Stimulated activated CD8-positive, alpha-beta memory T cell treated with anti-CD3 and anti-CD28 coated beads, Interleukin-15, amount 100 ng/mL, for 1 hour (primary cell): ENCODE data around the gene NGEF.

Experiments used
- DNase-seq: peaks from one replicate; pipeline ENCODE4 v3.0.0-alpha.2; 2020; ENCODE audit warnings: low read depth

Gene NGEF

DNA sequence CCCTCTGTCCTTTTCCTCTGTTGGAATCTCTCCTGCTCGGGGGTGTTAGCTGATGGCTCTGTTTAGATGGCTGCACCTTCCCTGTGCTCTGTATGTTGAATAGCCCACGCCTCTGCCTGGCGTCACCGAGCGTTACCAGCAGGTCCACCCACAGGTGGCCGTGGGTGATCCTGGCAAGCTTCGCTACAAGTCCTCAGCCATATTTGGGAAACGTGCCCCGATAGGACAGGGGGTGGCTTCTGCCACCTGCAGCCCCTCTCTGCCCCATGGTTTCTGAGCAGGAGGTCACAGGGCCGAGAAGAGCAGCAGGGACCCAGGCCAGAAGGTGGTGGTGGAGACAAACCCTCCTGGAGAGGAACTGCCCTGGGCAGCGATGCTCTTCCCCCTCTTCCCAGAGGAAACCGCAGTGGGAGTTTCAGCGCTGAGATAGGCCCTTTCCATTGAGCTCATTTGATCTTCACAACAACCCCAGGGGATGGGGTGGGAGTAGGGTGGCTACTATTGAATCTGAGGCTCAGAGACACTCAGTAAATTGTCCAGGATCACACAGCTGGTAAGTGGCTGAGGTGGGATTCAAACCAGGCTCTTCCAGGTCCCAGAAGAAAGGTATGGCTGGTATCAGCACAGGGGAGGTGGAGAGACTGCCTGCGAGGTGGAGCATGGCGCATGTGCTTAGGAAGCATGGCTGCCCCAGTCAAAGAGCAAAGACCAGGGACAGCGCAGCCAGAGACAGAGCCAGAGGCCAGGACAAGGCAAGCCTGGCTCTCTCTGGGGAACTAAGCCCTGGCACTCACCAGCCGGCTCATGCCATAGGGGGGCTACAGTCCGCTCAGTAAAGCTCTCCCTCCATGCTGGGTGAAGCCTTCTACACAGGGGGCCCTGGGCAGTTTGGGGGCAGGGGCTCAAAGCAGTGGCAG is 15.0 kb downstream of the NGEF start:
- no peak for DNase-seq

GRCh38 chr2:232994446-232994845 is 18.6 kb downstream of the NGEF start:
- DNase-seq, result no peak

DNA sequence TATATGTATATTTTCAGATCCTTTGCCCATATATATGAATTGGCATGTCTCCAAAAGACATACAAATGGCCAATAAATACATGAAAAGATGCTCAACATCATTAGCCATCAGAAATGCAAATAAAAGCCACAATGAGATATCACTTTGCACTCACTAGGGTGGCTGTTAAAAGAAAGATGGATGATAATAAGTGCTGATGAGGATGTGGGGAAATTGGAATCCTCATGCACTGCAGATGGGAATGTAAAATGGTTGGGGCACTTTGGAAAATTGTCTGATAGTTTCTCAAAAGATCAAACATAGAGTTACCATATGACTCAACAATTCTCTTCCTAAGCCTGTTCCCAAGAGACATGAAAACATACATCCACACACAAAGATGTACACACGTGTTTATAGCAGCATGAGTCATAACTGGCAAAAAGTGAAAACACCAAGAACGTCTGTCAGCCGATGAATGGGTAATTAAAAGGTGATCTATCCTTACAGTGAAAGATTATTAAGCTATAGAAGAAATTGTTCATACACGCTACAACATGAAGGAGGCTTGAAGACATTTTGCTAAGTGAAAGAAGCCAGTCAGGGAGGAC is 19.7 kb downstream of the NGEF start:
- DNase-seq, result no peak

DNA sequence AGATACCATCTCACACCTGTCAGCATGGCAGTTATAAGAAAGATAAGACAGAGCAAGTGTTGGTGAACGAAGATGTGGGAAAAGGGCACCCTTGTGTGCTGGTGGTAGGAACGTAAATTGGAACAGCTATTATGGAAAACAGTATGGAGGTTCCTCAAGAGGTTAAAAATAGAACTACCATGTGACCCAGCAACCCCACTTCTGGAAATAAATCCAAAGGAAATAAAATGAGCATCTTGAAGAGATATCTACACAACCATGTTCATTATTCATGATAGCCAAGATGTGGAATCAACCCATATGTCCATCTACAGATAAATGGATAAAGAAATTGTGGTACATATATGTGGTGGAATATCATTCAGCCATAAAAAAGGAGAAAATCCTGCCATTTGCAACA is 26.9 kb downstream of the NGEF start:
- DNase-seq, result no peak

DNA sequence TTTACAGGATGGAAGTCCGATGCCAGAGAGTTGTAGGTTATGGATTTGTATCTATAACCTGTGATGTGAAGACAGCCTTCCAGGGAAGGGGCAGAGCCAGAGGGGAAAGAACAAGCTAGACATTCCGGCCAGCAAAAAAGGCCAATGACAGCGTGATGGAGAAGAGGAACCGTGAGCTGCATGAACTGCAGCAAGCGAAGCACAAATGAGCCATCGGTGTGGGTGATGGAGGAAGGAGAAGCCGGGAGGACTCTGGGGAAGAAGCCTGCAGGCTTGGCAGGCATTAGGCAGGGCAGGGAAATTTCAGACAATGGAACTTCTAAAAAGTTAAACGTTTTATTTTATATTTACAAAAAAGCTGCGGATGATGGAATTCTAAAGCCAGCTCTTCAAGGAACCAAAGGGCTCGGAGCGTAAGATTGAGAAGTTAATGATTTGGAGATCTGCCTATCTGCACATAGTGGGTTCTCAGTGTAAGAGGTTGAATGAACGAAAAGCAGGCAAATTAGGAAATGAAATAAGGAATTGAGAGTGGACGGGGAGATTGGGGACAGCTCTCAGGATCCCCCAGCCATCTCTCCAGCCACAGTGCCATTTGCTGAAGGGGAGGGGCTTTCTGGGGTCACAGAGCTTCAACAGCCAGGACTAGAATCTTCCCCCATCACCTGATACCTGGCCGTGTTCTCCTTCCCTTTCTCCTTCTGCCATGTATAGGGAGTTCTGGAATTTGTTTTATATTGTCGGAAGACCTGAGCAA is 28.4 kb downstream of the NGEF start:
- no peak for DNase-seq

DNA sequence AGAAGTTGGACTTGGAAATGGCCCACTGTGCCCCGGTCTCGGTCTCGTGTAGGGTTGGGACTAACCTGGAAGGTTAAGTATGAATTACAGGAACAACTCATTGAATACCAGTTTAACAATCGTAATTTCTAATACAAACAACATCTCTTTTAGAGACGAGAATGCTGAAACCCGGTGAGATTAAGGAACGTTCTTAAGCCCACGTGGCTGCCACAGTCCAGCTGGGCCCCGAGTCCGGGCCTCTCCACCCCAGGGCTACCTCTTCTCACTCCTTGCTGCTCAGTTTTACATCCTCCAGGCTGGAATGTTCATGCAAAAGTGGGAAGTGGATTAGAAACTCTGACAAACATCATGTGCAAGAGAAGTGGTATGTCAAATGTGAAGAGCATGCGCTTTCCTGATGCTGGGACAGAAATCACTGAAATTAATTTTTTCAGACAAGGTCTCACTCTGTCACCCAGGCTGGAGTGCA is 29.4 kb downstream of the NGEF start:
- DNase-seq, result no peak

GRCh38 chr2:232982926-232983668 is 30.0 kb downstream of the NGEF start:
- no peak for DNase-seq

- DNase-seq, result no peak
These were observed 31.2 kb downstream of the NGEF start for GRCh38 chr2:232981767-232982360.

DNA sequence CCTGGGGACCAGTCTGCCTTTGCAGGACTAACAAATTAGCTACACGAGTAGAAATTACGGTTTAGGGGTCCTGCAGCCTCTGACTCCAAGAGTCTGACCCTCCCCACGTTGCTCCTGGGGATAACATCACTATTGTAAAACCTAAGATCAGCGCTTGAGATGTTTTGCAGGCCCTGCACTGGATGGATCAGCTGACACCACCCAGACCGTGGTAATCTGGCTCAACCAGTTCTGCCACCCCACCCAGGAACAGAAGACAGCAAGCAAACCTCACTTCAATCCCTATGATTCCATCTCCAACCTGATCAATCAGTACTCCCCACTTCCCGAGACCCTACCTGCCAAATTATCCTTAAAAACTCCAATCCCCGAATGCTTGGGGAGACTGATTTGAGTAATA is 31.7 kb downstream of the NGEF start:
- no peak for DNase-seq

DNA sequence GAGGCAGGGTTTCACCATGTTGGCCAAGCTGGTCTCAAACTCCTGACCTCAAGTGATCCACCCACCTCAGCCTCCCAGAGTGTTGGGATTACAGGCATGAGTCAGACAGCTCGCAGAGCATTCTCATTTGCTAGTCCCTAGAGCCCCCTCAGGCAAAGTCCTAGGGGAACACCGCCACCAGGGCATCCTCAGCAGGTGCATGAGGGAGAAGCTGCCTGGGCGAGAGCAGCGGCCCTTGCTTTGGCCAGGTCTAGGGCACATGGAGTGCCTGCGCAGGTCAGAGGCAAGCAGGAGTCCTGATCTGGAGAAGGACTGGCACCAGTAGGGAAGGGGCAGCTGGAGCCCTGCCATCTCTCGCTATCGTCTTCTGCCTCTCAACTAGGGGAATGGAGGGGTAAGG is 32.4 kb downstream of the NGEF start:
- no peak for DNase-seq

- DNase-seq, result no peak
These were observed 33.1 kb downstream of the NGEF start for GRCh38 chr2:232979871-232980461.

- no peak for DNase-seq
These were observed 35.6 kb downstream of the NGEF start for GRCh38 chr2:232977438-232977971.

- DNase-seq, result no peak
These were observed 36.2 kb downstream of the NGEF start for GRCh38 chr2:232976666-232977437.

- no peak for DNase-seq
These were observed 36.9 kb downstream of the NGEF start for GRCh38 chr2:232976176-232976575.

- no peak for DNase-seq
These were observed 38.7 kb downstream of the NGEF start for GRCh38 chr2:232974396-232974795.

DNA sequence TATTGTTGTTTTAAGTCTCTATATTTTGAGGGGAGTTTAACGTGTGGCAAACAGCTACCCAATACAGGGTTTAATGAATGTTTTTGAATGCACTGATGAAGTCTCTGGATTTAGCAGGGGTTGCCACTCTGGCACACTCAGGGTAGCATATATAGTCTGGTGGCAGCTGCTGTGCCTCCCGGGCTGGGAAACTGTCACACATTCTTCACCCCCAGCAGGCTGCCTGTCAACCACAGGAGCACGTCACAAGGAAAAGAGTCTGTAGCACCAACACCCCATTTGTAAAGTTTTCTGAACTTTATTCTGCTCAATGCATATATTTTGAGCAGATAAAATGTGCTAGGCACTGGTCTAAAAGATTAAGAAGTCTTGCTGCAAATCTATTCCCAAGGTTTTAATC is 39.3 kb downstream of the NGEF start:
- DNase-seq, result no peak

DNA sequence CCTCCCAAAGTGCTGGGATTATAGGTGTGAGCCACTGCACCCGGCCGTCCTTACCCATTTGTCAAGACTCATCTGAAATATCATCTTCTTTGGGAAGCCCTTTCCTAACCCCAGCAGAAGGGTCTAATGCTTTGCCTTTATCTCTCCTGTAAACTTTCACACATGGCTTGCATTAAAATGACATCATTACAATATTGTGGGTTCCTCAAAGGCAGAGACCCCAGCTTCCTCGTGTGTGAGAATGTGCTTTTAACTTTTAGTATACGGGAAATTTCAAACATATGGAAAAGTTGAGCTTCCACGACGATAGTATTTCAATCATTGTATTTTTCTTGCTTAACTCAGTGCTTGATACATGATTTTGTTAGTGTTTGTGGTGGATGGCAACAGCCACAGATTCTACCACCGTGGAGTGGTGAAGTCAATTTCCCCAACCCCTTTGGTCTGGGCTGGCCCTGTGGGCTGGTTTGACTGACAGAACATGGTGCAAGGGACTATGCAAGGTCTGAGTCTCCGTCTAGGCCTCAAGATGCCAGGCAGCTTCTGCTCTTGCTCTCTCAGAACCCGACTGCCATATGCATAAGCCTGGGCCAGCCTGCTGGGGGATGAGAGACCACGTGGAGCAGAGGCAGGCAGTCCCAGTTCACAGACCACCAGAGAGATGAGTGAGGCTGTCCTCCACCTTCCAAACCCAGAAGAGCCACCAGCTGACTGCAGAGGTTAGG is 39.9 kb downstream of the NGEF start:
- DNase-seq, result no peak

DNA sequence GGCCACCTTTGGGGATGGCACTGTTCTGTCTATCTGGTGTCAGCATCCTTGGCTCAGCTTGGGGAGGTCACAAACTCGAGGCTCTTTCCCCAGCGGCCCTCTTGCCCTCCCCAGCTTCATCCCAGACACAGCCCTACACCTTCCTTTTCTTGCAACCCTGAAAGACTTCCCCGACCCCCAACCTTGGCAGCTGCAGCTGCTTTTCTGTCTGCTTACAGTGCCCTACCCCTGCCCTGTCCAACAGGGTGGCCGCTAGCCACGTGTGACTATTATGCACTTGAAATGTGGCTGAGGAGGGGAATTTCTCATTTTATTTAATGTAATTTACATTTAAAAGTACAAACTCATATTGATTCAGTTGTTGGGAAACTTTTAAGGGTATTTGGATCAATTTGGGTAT is 41.3 kb downstream of the NGEF start:
- DNase-seq, result no peak

- no peak for DNase-seq
These were observed 43.0 kb downstream of the NGEF start for GRCh38 chr2:232970051-232970450.

- DNase-seq, result no peak
These were observed 45.6 kb downstream of the NGEF start for GRCh38 chr2:232967474-232967873.
